ENCODE data around the gene BDH2.

BDH2 gene

GRCh38 chr4:103052779-103053178, 46.9 kb downstream of the BDH2 start:
- no peak for DNase-seq (ENCODE audit: extremely low read depth, low read depth)
- no peak overlapping the region for H3K4me3 ChIP-seq (replicated peaks; ENCODE audit: low read depth, low read length)
- TF ChIP-seq CTCF (IDR thresholded peaks at IDR 0.05; ENCODE audit: low read depth, low read length, missing control alignments), result no peak

- TF ChIP-seq CTCF (IDR thresholded peaks at IDR 0.05; ENCODE audit: low read depth, low read length, missing control alignments), result no peak
- DNase-seq (ENCODE audit: extremely low read depth, low read depth), result no peak
- H3K4me3 ChIP-seq (replicated peaks; ENCODE audit: low read depth, low read length), result no peak overlapping the region
Measured at GRCh38 chr4:103052145-103052544, 47.5 kb downstream of the BDH2 start.

- DNase-seq (ENCODE audit: extremely low read depth, low read depth), result no peak
- no peak for TF ChIP-seq CTCF (IDR thresholded peaks at IDR 0.05; ENCODE audit: low read depth, low read length, missing control alignments)
- H3K4me3 ChIP-seq (replicated peaks; ENCODE audit: low read depth, low read length), result no peak overlapping the region
Measured at GRCh38 chr4:103050736-103051436, 48.7 kb downstream of the BDH2 start.

- no peak for DNase-seq (ENCODE audit: extremely low read depth, low read depth)
- TF ChIP-seq CTCF (IDR thresholded peaks at IDR 0.05; ENCODE audit: low read depth, low read length, missing control alignments), result peak; percentile 80
- no peak overlapping the region for H3K4me3 ChIP-seq (replicated peaks; ENCODE audit: low read depth, low read length)
Measured at GRCh38 chr4:103046416-103047290, 53.0 kb downstream of the BDH2 start.

GRCh38 chr4:103044183-103044582, 55.5 kb downstream of the BDH2 start:
- no peak overlapping the region for H3K4me3 ChIP-seq (replicated peaks; ENCODE audit: low read depth, low read length)
- DNase-seq (ENCODE audit: extremely low read depth, low read depth), result no peak
- TF ChIP-seq CTCF (IDR thresholded peaks at IDR 0.05; ENCODE audit: low read depth, low read length, missing control alignments), result no peak

- no peak for TF ChIP-seq CTCF (IDR thresholded peaks at IDR 0.05; ENCODE audit: low read depth, low read length, missing control alignments)
- no peak overlapping the region for H3K4me3 ChIP-seq (replicated peaks; ENCODE audit: low read depth, low read length)
- no peak for DNase-seq (ENCODE audit: extremely low read depth, low read depth)
Measured at GRCh38 chr4:103036169-103036568, 63.5 kb downstream of the BDH2 start.
